ENCODE results near the gene KRTAP8-1.

The KRTAP8-1 gene

DNA sequence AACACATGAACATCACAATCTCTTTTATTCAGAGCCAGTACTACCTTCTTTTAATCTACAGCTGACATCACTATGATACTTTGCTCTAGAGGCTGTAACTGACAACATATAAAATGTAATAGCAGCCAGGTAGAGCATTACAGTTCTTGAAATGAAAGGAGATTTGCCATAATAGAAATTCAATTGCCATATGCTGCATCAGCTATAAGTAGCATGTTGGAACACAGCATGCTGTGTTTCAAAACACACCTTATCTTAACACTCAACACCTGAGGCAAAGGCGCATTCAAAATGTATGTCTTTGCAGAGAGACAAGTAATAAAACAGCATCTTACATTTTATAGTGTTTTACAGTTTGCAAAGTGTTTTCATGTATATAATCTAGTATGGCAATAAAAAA lies 33.8 kb downstream of the KRTAP8-1 start:
- Histone ChIP-seq H3K4me3 (ENCODE audit: low read length in 2 of 2) (no peak overlapping the region), H3K27ac (ENCODE audit: low read length) (no peak overlapping the region), H3K9me3 (ENCODE audit: control insufficient read depth in 2 of 2, low read length in 2 of 2) (no peaks in the 10 kb centered on the region), H3K27me3 (ENCODE audit: control insufficient read depth in 1 of 2, insufficient read depth in 2 of 2, low read length in 2 of 2) (no peaks in the 10 kb centered on the region), H3K4me1 (ENCODE audit: control insufficient read depth, insufficient read depth, low read length) (no peaks in the 10 kb centered on the region), H3K9ac (ENCODE audit: low read length in 2 of 2) (no peak overlapping the region), H3K36me3 (ENCODE audit: control insufficient read depth in 2 of 2, insufficient read depth in 2 of 2, low read length in 2 of 2) (no peaks in the 10 kb centered on the region)

GRCh38 chr21:30769724-30770431 lies 43.2 kb downstream of the KRTAP8-1 start:
- no peaks in the 10 kb centered on the region for H3K9me3 ChIP-seq (ENCODE audit: control insufficient read depth in 2 of 2, low read length in 2 of 2)
- no peaks in the 10 kb centered on the region for H3K36me3 ChIP-seq (ENCODE audit: control insufficient read depth in 2 of 2, insufficient read depth in 2 of 2, low read length in 2 of 2)
- H3K27me3 ChIP-seq (ENCODE audit: control insufficient read depth in 1 of 2, insufficient read depth in 2 of 2, low read length in 2 of 2): no peaks in the 10 kb centered on the region
- no peak overlapping the region for H3K9ac ChIP-seq (ENCODE audit: low read length in 2 of 2)
- H3K4me3 ChIP-seq (ENCODE audit: low read length in 2 of 2): no peak overlapping the region
- H3K27ac ChIP-seq (ENCODE audit: low read length): no peak overlapping the region
- H3K4me1 ChIP-seq (ENCODE audit: control insufficient read depth, insufficient read depth, low read length): no peaks in the 10 kb centered on the region

All from stomach smooth muscle (tissue), 2 donors.